Sigmoid colon (tissue), 7 donors: Measurements from ENCODE around the gene HPDL. TPM values are rescaled to one million over a fixed set of nuclear protein-coding genes. Genes with fewer than 3 reads are reported as not detected.

ENCODE experiments used
- DNase-seq: peaks from one replicate; pipeline ENCODE4 v3.0.0-alpha.2; 2019
- H3K27ac ChIP-seq, 4 donors: fragments of 200-600 bp; sonication (generic); one replicate each; pipeline ENCODE4 v1.5.1; 2016 to 2019; ENCODE audit warnings: mild to moderate bottlenecking in 1 of 4
- H3K27me3 ChIP-seq, 3 donors: fragments of 200-600 bp; sonication (generic); one replicate each; pipeline ENCODE4 v1.5.1; 2019; ENCODE audit warnings: mild to moderate bottlenecking in 1 of 3
- H3K36me3 ChIP-seq, 4 donors: fragments of 200-600 bp; sonication (generic); one replicate each; pipeline ENCODE4 v1.5.1; 2016 to 2019
- H3K4me1 ChIP-seq, 4 donors: fragments of 200-600 bp; sonication (generic); one replicate each; pipeline ENCODE4 v1.5.1; 2017 to 2019
- H3K4me3 ChIP-seq, 4 donors: fragments of 200-600 bp; sonication (generic); one replicate each; pipeline ENCODE4 v1.5.1; 2017 to 2019; ENCODE audit warnings: mild to moderate bottlenecking in 2 of 4, moderate library complexity in 1 of 4
- H3K9me3 ChIP-seq, 4 donors: fragments of 200-600 bp in 3 of 4; sonication (generic) in 3 of 4; one replicate each; pipeline versions ENCODE4 v1.5.1 to v1.6.1; 2013 to 2019
- CTCF ChIP-seq, 4 experiments: fragments of 450-650 bp in 3 of 4; fragments of 200-600 bp in 1 of 4; IDR thresholded peaks; one replicate each; pipeline ENCODE4 v1.5.1; 2016 to 2019; ENCODE audit warnings: antibody characterized with exemption in 4 of 4, mild to moderate bottlenecking in 3 of 4, moderate library complexity in 2 of 4
- EP300 ChIP-seq, 4 donors: sonication (generic); formaldehyde crosslinking; IDR thresholded peaks; one replicate each; pipeline ENCODE4 v1.6.1; 2017; ENCODE audit warnings: antibody characterized with exemption in 4 of 4
- POLR2A ChIP-seq, 2 donors: fragments of 450-650 bp; IDR thresholded peaks; one replicate each; pipeline ENCODE4 v1.6.1; 2016; ENCODE audit warnings: antibody characterized with exemption in 2 of 2, mild to moderate bottlenecking in 2 of 2, moderate library complexity in 2 of 2
- POLR2AphosphoS5 ChIP-seq, 4 donors: sonication (generic); formaldehyde crosslinking; IDR thresholded peaks; one replicate each; pipeline ENCODE4 v1.6.1; 2017; ENCODE audit warnings: antibody characterized with exemption in 4 of 4
- WGBS, 2 donors: extraction: QIAGEN DNeasy Blood & Tissue Kit; methylation state at CpG; one replicate each; pipeline ENCODE4 v1.1.7; 2013; 5-methylcytosine and 5-hydroxymethylcytosine counted together
- intact Hi-C: fragments of 100-400 bp; cut with DNase I; formaldehyde crosslinking; loops from one replicate; pipeline ENCODE4 v1.15.1; 2023
- polyA plus RNA-seq, 3 donors: library from polyadenylated mRNA; stranded (reverse); fragments of 200-250 nt; gene quantifications; one replicate each; pipeline ENCODE4 v1.2.3, GENCODE V29; 2013
- total RNA-seq, 4 donors: library from RNA; depleted of rRNA; stranded (reverse); fragments of >200 nt; gene quantifications; one replicate each; pipeline ENCODE4 v1.1.0, GENCODE V29; 2016
- donor health status: healthy with polysubstance abuse.
- donor health status: Bipolar disorder and iron deficiency.
- donor health status: healthy.

The HPDL gene
- total and polyA plus RNA-seq, 7 donors: 0.95 to 15.7 (median 8.1) TPM; not detected in 3

GRCh38 chr1:45302505-45303150 lies 24.1 kb upstream of the HPDL start:
- Histone ChIP-seq H3K4me1 (peaks cover 0 to 17% (median 11%) of the 10 kb centered on the region in 4 donors), H3K4me3 (peak overlapping the region; percentile 50 to 88 (median 72)), H3K27me3 (no peaks in the 10 kb centered on the region), H3K9me3 (no peaks in the 10 kb centered on the region), H3K27ac (peak overlapping the region; percentile 87 to 96 (median 92)), H3K36me3 (no peaks in the 10 kb centered on the region)
- intact Hi-C loops: loop anchor here (1.0 to 5.0 kb wide), 5 partner anchors 95 to 570 kb away; partner anchors contain the start of genes PTCH2, RNU5D-1, TESK2 and ZSWIM5
- TF ChIP-seq POLR2AphosphoS5 (IDR thresholded peaks at IDR 0.05): no peak
- no peak for TF ChIP-seq CTCF (IDR thresholded peaks at IDR 0.05)
- TF ChIP-seq POLR2A (IDR thresholded peaks at IDR 0.05): no peak
- no peak for TF ChIP-seq EP300 (IDR thresholded peaks at IDR 0.05)
- WGBS, 2 donors: 86 to 92% methylated on average over 16 of the region's 16 CpGs
- no peak for DNase-seq

GRCh38 chr1:45303520-45304310 lies 23.0 kb upstream of the HPDL start:
- no peaks in the 10 kb centered on the region for H3K27me3 ChIP-seq
- TF ChIP-seq POLR2AphosphoS5 (IDR thresholded peaks at IDR 0.05) (peak; percentile 54 to 79 (median 73)), POLR2A (IDR thresholded peaks at IDR 0.05) (peak in 1 of 2 donors; percentile 58), EP300 (IDR thresholded peaks at IDR 0.05) (no peak), CTCF (IDR thresholded peaks at IDR 0.05) (peak; percentile 46 to 87 (median 70))
- peak overlapping the region; percentile 52 to 88 (median 72) for H3K4me3 ChIP-seq
- intact Hi-C loops: loop anchor here (1.0 to 5.0 kb wide), 6 partner anchors 37 to 571 kb away; partner anchors contain the start of genes MUTYH, PTCH2, RNU5D-1 and TESK2
- no peaks in the 10 kb centered on the region for H3K9me3 ChIP-seq
- peaks cover 0 to 17% (median 11%) of the 10 kb centered on the region in 4 donors for H3K4me1 ChIP-seq
- H3K27ac ChIP-seq: peak overlapping the region; percentile 91 to 96 (median 92)
- peak; percentile 99 for DNase-seq
- H3K36me3 ChIP-seq: no peaks in the 10 kb centered on the region
- 1% methylated on average over 68 of the region's 68 CpGs for WGBS, 2 donors

GRCh38 chr1:45304311-45305081 lies 22.2 kb upstream of the HPDL start:
- intact Hi-C loops: loop anchor here (1.0 to 5.0 kb wide), 5 partner anchors 36 to 572 kb away; partner anchors contain the start of genes MUTYH, PTCH2, RNU5D-1 and TESK2
- 24 to 40% methylated on average over 15 of the region's 15 CpGs for WGBS, 2 donors
- TF ChIP-seq POLR2A (IDR thresholded peaks at IDR 0.05): no peak
- peak in 2 of 4 experiments; percentile 3 to 6 for TF ChIP-seq CTCF (IDR thresholded peaks at IDR 0.05)
- TF ChIP-seq POLR2AphosphoS5 (IDR thresholded peaks at IDR 0.05): no peak
- TF ChIP-seq EP300 (IDR thresholded peaks at IDR 0.05): no peak

GRCh38 chr1:45305231-45305630 lies 21.5 kb upstream of the HPDL start:
- H3K36me3 ChIP-seq: no peaks in the 10 kb centered on the region
- intact Hi-C loops: no loop called here
- H3K27me3 ChIP-seq: no peaks in the 10 kb centered on the region
- TF ChIP-seq POLR2AphosphoS5 (IDR thresholded peaks at IDR 0.05) (no peak), POLR2A (IDR thresholded peaks at IDR 0.05) (no peak), EP300 (IDR thresholded peaks at IDR 0.05) (no peak), CTCF (IDR thresholded peaks at IDR 0.05) (no peak)
- peak overlapping the region in 2 of 4 donors; percentile 91 to 96 for H3K27ac ChIP-seq
- no peak overlapping the region for H3K4me3 ChIP-seq
- no peaks in the 10 kb centered on the region for H3K9me3 ChIP-seq
- DNase-seq: no peak
- WGBS, 2 donors: 89 to 91% methylated on average over 10 of the region's 10 CpGs
- peaks cover 0 to 17% (median 11%) of the 10 kb centered on the region in 4 donors for H3K4me1 ChIP-seq

More at GRCh38 chr1:45304311-45305081, 22.2 kb upstream of the HPDL start:
- no peaks in the 10 kb centered on the region for H3K27me3 ChIP-seq
- H3K36me3 ChIP-seq: no peaks in the 10 kb centered on the region
- peak overlapping the region; percentile 91 to 96 (median 92) for H3K27ac ChIP-seq
- peaks cover 0 to 17% (median 11%) of the 10 kb centered on the region in 4 donors for H3K4me1 ChIP-seq
- H3K9me3 ChIP-seq: no peaks in the 10 kb centered on the region
- DNase-seq: peak; percentile 73
- H3K4me3 ChIP-seq: peak overlapping the region; percentile 52 to 88 (median 72)
